ENCODE results near the gene PTPRZ1. TPM values are rescaled to one million over a fixed set of nuclear protein-coding genes. Genes with fewer than 3 reads are reported as not detected.

Gene PTPRZ1
- total RNA-seq, 3 donors from 2014 or later (not counting 1 experiment from before 2014, with no cell fraction given), result not detected

DNA sequence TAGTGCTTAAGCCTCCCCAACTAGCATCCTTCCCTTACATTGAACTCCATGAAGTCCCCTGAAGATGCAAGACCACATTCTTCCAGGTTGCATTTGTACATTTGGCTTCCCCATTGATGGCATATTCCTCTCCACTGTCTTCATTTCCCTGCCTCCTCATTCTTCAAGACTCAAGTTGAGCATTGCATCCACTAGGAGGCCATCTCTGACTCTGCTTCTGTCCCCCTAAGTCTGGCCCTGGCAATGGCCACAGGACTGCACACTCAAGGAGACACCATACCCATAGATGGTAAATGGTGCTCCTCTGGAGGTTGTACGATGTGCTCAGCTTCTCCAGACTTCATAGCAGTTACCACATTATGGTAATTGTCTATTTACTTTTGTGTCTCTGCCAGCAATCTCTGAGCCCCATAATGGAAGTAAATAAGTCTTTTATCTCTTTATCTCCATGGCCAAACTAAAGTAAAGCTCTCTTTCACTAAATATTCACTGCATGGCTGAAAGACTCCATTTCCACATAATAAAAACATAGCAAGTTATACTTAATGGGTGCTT is 112.6 kb downstream of the PTPRZ1 start:
- Mint-ChIP-seq H3K9me3 (peaks cover 2 to 3% of the 10 kb centered on the region in 2 donors), H3K27ac (no peak overlapping the region), H3K27me3 (ENCODE audit: low read depth in 2 of 2) (no peaks in the 10 kb centered on the region), H3K4me1 (no peaks in the 10 kb centered on the region), H3K4me3 (no peak overlapping the region), H3K36me3 (no peaks in the 10 kb centered on the region)
- no CpG with 5 or more reads among the region's 1 CpG for whole genome bisulfite sequencing (ENCODE audit: insufficient coverage)
- TF ChIP-seq, protein P1, sequence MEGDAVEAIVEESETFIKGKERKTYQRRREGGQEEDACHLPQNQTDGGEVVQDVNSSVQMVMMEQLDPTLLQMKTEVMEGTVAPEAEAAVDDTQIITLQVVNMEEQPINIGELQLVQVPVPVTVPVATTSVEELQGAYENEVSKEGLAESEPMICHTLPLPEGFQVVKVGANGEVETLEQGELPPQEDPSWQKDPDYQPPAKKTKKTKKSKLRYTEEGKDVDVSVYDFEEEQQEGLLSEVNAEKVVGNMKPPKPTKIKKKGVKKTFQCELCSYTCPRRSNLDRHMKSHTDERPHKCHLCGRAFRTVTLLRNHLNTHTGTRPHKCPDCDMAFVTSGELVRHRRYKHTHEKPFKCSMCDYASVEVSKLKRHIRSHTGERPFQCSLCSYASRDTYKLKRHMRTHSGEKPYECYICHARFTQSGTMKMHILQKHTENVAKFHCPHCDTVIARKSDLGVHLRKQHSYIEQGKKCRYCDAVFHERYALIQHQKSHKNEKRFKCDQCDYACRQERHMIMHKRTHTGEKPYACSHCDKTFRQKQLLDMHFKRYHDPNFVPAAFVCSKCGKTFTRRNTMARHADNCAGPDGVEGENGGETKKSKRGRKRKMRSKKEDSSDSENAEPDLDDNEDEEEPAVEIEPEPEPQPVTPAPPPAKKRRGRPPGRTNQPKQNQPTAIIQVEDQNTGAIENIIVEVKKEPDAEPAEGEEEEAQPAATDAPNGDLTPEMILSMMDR (IDR thresholded peaks at IDR 0.05), result no peak
- ATAC-seq, result no peak
- Histone ChIP-seq H3K4me1 (ENCODE audit: control insufficient read depth, insufficient read depth, low read length) (no peaks in the 10 kb centered on the region), H3K27me3 (ENCODE audit: control insufficient read depth, insufficient read depth, low read length) (no peaks in the 10 kb centered on the region), H3K36me3 (ENCODE audit: control insufficient read depth, insufficient read depth, low read length) (no peaks in the 10 kb centered on the region), H3K27ac (ENCODE audit: low read length) (no peak overlapping the region), H3K4me3 (ENCODE audit: low read length) (no peak overlapping the region), H3K9me3 (ENCODE audit: control insufficient read depth, insufficient read depth, low read length) (no peaks in the 10 kb centered on the region)
- intact Hi-C loops (cut with micrococcal nuclease), result no loop called here
- no peak for DNase-seq

DNA sequence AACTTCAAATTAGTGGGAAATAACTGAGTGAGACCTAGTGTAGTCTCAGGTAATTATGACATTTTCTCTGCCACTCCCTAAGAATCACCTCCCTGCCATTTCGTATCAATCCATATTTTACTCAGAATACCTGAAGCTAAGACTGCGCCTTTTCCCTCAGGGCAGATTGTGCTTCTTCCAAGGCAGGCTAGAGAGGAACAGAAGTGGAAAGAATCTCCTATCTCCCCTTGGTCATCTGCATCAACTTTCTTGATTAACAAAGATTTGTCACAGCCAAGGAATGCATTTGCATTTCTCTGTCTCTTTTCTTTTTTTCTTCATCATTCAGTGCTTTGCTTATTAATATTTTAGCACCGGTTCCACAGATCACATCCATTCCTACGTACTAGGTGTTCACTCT is 119.1 kb downstream of the PTPRZ1 start:
- DNase-seq, result no peak
- Histone ChIP-seq H3K4me3 (ENCODE audit: low read length) (no peak overlapping the region), H3K27me3 (ENCODE audit: control insufficient read depth, insufficient read depth, low read length) (no peaks in the 10 kb centered on the region), H3K9me3 (ENCODE audit: control insufficient read depth, insufficient read depth, low read length) (no peaks in the 10 kb centered on the region), H3K27ac (ENCODE audit: low read length) (no peak overlapping the region), H3K4me1 (ENCODE audit: control insufficient read depth, insufficient read depth, low read length) (no peaks in the 10 kb centered on the region), H3K36me3 (ENCODE audit: control insufficient read depth, insufficient read depth, low read length) (no peaks in the 10 kb centered on the region)
- Mint-ChIP-seq H3K4me3 (no peak overlapping the region), H3K27me3 (ENCODE audit: low read depth in 2 of 2) (no peaks in the 10 kb centered on the region), H3K27ac (no peak overlapping the region), H3K36me3 (no peaks in the 10 kb centered on the region), H3K9me3 (peaks cover 0 to 2% of the 10 kb centered on the region in 2 donors), H3K4me1 (no peaks in the 10 kb centered on the region)
- WGBS (ENCODE audit: insufficient coverage), result 82% methylated on average over 2 of the region's 4 CpGs
- TF ChIP-seq, protein P1 (IDR thresholded peaks at IDR 0.05), result no peak
- no peak for ATAC-seq
- intact Hi-C loops (cut with micrococcal nuclease), result no loop called here

DNA sequence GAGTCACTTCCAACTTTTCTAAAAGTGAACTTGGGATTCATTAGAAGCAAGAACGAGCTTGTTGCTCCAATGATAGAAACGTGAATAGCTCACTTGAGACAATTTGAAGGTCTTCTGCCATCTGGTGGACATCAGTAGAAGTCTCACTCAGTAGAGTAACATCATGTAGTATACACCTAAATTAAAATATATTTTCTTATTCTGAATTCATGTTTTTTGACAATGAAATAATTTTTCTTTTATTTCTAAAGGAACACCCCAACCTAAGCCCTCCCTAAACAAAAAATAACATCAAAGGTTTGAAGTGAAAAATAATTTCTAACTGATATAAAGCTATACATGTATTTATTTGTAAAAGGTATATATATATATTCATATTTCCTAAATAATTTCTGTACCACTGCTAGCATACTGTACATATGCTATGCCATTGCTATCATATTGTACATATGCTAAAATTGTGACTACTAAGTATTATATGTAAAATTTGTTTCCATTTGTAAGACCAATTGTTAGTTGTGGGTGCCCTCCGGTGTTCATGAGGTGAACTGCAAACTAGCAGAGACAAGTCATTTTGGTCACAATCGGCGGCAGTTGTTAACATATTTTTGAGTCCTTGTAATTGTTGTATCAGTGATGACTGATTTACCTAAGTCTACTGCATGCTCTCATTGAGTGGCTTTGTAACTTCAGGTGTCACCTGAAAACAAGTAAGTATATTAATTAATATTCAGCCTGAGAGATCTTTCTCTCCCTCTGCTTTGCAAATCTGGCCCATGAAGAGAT is 121.9 kb downstream of the PTPRZ1 start:
- H3K4me3 Mint-ChIP-seq, result no peak overlapping the region
- Histone ChIP-seq H3K9me3 (ENCODE audit: control insufficient read depth, insufficient read depth, low read length) (no peaks in the 10 kb centered on the region), H3K27me3 (ENCODE audit: control insufficient read depth, insufficient read depth, low read length) (no peaks in the 10 kb centered on the region), H3K27ac (ENCODE audit: low read length) (no peak overlapping the region), H3K4me1 (ENCODE audit: control insufficient read depth, insufficient read depth, low read length) (no peaks in the 10 kb centered on the region), H3K4me3 (ENCODE audit: low read length) (no peak overlapping the region), H3K36me3 (ENCODE audit: control insufficient read depth, insufficient read depth, low read length) (no peaks in the 10 kb centered on the region)
- H3K4me1 Mint-ChIP-seq, result no peaks in the 10 kb centered on the region
- H3K27me3 Mint-ChIP-seq (ENCODE audit: low read depth in 2 of 2), result no peaks in the 10 kb centered on the region
- no peak overlapping the region for H3K27ac Mint-ChIP-seq
- no peaks in the 10 kb centered on the region for H3K36me3 Mint-ChIP-seq
- TF ChIP-seq, protein P1 (IDR thresholded peaks at IDR 0.05), result peak; percentile 69
- 22% methylated on average over 5 of the region's 5 CpGs for WGBS (ENCODE audit: insufficient coverage)
- intact Hi-C loops (cut with micrococcal nuclease), result loop anchor here (2.0 kb wide), 2 partner anchors 628 to 1008 kb away; no protein-coding TSS in a partner anchor
- peak; percentile 52 to 76 (median 70) for ATAC-seq
- H3K9me3 Mint-ChIP-seq, result no peaks in the 10 kb centered on the region
- DNase-seq, result peak in 1 of 2 donors; percentile 37

Measured in natural killer cell (primary cell).